Karpas-422 (cell line): ENCODE measurements around the gene ANXA9. TPM values are rescaled to one million over a fixed set of nuclear protein-coding genes. Genes with fewer than 3 reads are reported as not detected.

ENCODE experiments used
- DNase-seq: peaks from one replicate; pipeline ENCODE4 v3.0.0-alpha.2; 2015
- H2AFZ ChIP-seq: fragments of 200-600 bp; sonication (generic); 2 replicates; pipeline ENCODE4 v1.6.1; 2014; ENCODE audit warnings: antibody characterized with exemption, low read length, mixed read lengths
- H3K27ac ChIP-seq: fragments of 200-600 bp; sonication (generic); 2 replicates; pipeline ENCODE4 v1.5.1; 2014; ENCODE audit warnings: mild to moderate bottlenecking, low read length, moderate library complexity
- H3K27me3 ChIP-seq: fragments of 200-600 bp; sonication (generic); 2 replicates; pipeline ENCODE4 v1.6.1; 2014; ENCODE audit warnings: low read length, mixed read lengths
- H3K36me3 ChIP-seq: fragments of 200-600 bp; sonication (generic); 2 replicates; pipeline ENCODE4 v1.6.1; 2014; ENCODE audit warnings: low read length, mixed read lengths; ENCODE audit not compliant: insufficient read depth
- H3K4me1 ChIP-seq: fragments of 200-600 bp; sonication (generic); 2 replicates; pipeline ENCODE4 v1.6.1; 2014; ENCODE audit warnings: mild to moderate bottlenecking, low read length, mixed read lengths
- H3K4me2 ChIP-seq: fragments of 200-600 bp; sonication (generic); 2 replicates; pipeline ENCODE4 v1.6.1; 2014; ENCODE audit warnings: low read length, low read depth, mild to moderate bottlenecking; ENCODE audit not compliant: poor library complexity, severe bottlenecking
- H3K4me3 ChIP-seq: fragments of 200-600 bp; sonication (generic); 2 replicates; pipeline ENCODE4 v1.5.1; 2014; ENCODE audit warnings: mild to moderate bottlenecking, antibody characterized with exemption, low read length, mixed read lengths
- H3K79me2 ChIP-seq: fragments of 200-600 bp; sonication (generic); 2 replicates; pipeline ENCODE4 v1.6.1; 2014; ENCODE audit warnings: mild to moderate bottlenecking, low read length, mixed read lengths
- H3K9ac ChIP-seq: fragments of 200-600 bp; sonication (generic); 2 replicates; pipeline ENCODE4 v1.6.0; 2014; ENCODE audit warnings: low read length
- H3K9me2 ChIP-seq: fragments of 200-600 bp; sonication (generic), shearing (Covaris generic); replicated peaks from 2 replicates; pipeline ENCODE4 v1.6.0; 2014; ENCODE audit warnings: mild to moderate bottlenecking, low read length, moderate library complexity; ENCODE audit not compliant: insufficient read depth
- H3K9me3 ChIP-seq: fragments of 300-700, 200-600 bp; sonication (generic); 2 replicates; pipeline ENCODE4 v1.6.1; 2014; ENCODE audit warnings: low read length, mixed read lengths
- H4K20me1 ChIP-seq: fragments of 200-600 bp; sonication (generic); 2 replicates; pipeline ENCODE4 v1.6.1; 2014; ENCODE audit warnings: mild to moderate bottlenecking, antibody characterized with exemption, low read length, low read depth; ENCODE audit not compliant: insufficient read depth
- total RNA-seq: library from RNA; depleted of rRNA; stranded (reverse); fragments of >200 nt; shearing (Covaris generic); gene quantifications from 2 replicates; pipeline ENCODE4 v1.2.3, GENCODE V29; 2014; ENCODE audit warnings: low replicate concordance; rRNA removed

The ANXA9 gene
- total RNA-seq, result 0.19 and 0.47 TPM in 2 replicates

GRCh38 chr1:150981805-150982712 lies at the start of gene ANXA9:
Gene ANXA9 (plus strand): TSS chr1:150982292. CDS start chr1:150983106, 814 bp downstream.
- H3K9ac ChIP-seq, result no peak within 1 kb of the TSS
- H3K9me2 ChIP-seq, result no peaks in the 10 kb centered on the region
- H3K4me3 ChIP-seq, result no peak within 1 kb of the TSS
- H3K36me3 ChIP-seq, result no peaks in the 10 kb centered on the region
- H3K27me3 ChIP-seq, result no peaks in the 10 kb centered on the region
- peaks cover 22% of the 10 kb centered on the region for H3K4me1 ChIP-seq
- no peak within 1 kb of the TSS for H3K4me2 ChIP-seq
- no peak within 1 kb of the TSS for H3K27ac ChIP-seq
- H3K79me2 ChIP-seq, result no peaks in the 10 kb centered on the region
- H2AFZ ChIP-seq, result no peak within 1 kb of the TSS
- H3K9me3 ChIP-seq, result no peaks in the 10 kb centered on the region
- H4K20me1 ChIP-seq, result no peaks in the 10 kb centered on the region
- no peak for DNase-seq

- Histone ChIP-seq H3K4me2 (no peak overlapping the region), H3K36me3 (peaks cover 48% of the 10 kb centered on the region), H3K9me3 (no peaks in the 10 kb centered on the region), H3K4me3 (no peak overlapping the region), H3K9me2 (no peaks in the 10 kb centered on the region), H2AFZ (no peak overlapping the region), H3K27me3 (no peaks in the 10 kb centered on the region), H3K9ac (no peak overlapping the region), H3K79me2 (no peaks in the 10 kb centered on the region), H4K20me1 (no peaks in the 10 kb centered on the region), H3K27ac (no peak overlapping the region), H3K4me1 (no peaks in the 10 kb centered on the region)
- DNase-seq, result no peak
Measured at GRCh38 chr1:150944856-150945255, 37.2 kb upstream of the ANXA9 start.

GRCh38 chr1:150954708-150955107 lies 27.4 kb upstream of the ANXA9 start:
- Histone ChIP-seq H2AFZ (no peak overlapping the region), H3K9me2 (no peaks in the 10 kb centered on the region), H3K27ac (no peak overlapping the region), H3K9me3 (no peaks in the 10 kb centered on the region), H4K20me1 (no peaks in the 10 kb centered on the region), H3K27me3 (no peaks in the 10 kb centered on the region), H3K9ac (no peak overlapping the region), H3K4me1 (no peaks in the 10 kb centered on the region), H3K4me2 (no peak overlapping the region), H3K79me2 (no peaks in the 10 kb centered on the region), H3K36me3 (peaks cover 48% of the 10 kb centered on the region), H3K4me3 (no peak overlapping the region)
- DNase-seq, result no peak

GRCh38 chr1:150955280-150955679 lies 26.8 kb upstream of the ANXA9 start:
- DNase-seq, result no peak
- Histone ChIP-seq H3K36me3 (peaks cover 47% of the 10 kb centered on the region), H3K4me3 (no peak overlapping the region), H2AFZ (no peak overlapping the region), H3K79me2 (no peaks in the 10 kb centered on the region), H3K9me2 (no peaks in the 10 kb centered on the region), H3K4me2 (no peak overlapping the region), H4K20me1 (no peaks in the 10 kb centered on the region), H3K9me3 (no peaks in the 10 kb centered on the region), H3K4me1 (no peaks in the 10 kb centered on the region), H3K27ac (no peak overlapping the region), H3K9ac (no peak overlapping the region), H3K27me3 (no peaks in the 10 kb centered on the region)

GRCh38 chr1:150957666-150958065 lies 24.4 kb upstream of the ANXA9 start:
- Histone ChIP-seq H3K9me3 (no peaks in the 10 kb centered on the region), H3K27ac (no peak overlapping the region), H2AFZ (no peak overlapping the region), H3K4me1 (no peaks in the 10 kb centered on the region), H3K9ac (no peak overlapping the region), H3K4me2 (no peak overlapping the region), H3K36me3 (peaks cover 47% of the 10 kb centered on the region), H3K9me2 (no peaks in the 10 kb centered on the region), H3K79me2 (no peaks in the 10 kb centered on the region), H4K20me1 (no peaks in the 10 kb centered on the region), H3K27me3 (no peaks in the 10 kb centered on the region), H3K4me3 (no peak overlapping the region)
- DNase-seq, result no peak

- Histone ChIP-seq H4K20me1 (0 out of 2 replicates have a peak, but pooled peaks cover 3% of the 10 kb centered on the region), H3K4me3 (no peak overlapping the region), H3K9me2 (no peaks in the 10 kb centered on the region), H3K27ac (no peak overlapping the region), H3K4me1 (no peaks in the 10 kb centered on the region), H3K4me2 (no peak overlapping the region), H3K79me2 (no peaks in the 10 kb centered on the region), H2AFZ (no peak overlapping the region), H3K36me3 (peaks cover 58% of the 10 kb centered on the region), H3K27me3 (no peaks in the 10 kb centered on the region), H3K9me3 (no peaks in the 10 kb centered on the region), H3K9ac (no peak overlapping the region)
- no peak for DNase-seq
Measured at GRCh38 chr1:150960646-150961045, 21.4 kb upstream of the ANXA9 start.

- H4K20me1 ChIP-seq, result 0 out of 2 replicates have a peak, but pooled peaks cover 8% of the 10 kb centered on the region
- DNase-seq, result no peak
- H3K9me3 ChIP-seq, result no peaks in the 10 kb centered on the region
- H3K4me1 ChIP-seq, result no peaks in the 10 kb centered on the region
- peaks cover 66% of the 10 kb centered on the region for H3K36me3 ChIP-seq
- H2AFZ ChIP-seq, result no peak overlapping the region
- no peaks in the 10 kb centered on the region for H3K79me2 ChIP-seq
- no peaks in the 10 kb centered on the region for H3K9me2 ChIP-seq
- no peak overlapping the region for H3K4me2 ChIP-seq
- H3K4me3 ChIP-seq, result no peak overlapping the region
- H3K27ac ChIP-seq, result no peak overlapping the region
- no peak overlapping the region for H3K9ac ChIP-seq
- no peaks in the 10 kb centered on the region for H3K27me3 ChIP-seq
Measured at GRCh38 chr1:150961756-150962155, 20.3 kb upstream of the ANXA9 start.

GRCh38 chr1:150963321-150964163 lies 18.6 kb upstream of the ANXA9 start:
- 0 out of 2 replicates have a peak, but pooled peaks cover 11% of the 10 kb centered on the region for H4K20me1 ChIP-seq
- H3K9me3 ChIP-seq, result no peaks in the 10 kb centered on the region
- no peak overlapping the region for H3K27ac ChIP-seq
- H3K27me3 ChIP-seq, result no peaks in the 10 kb centered on the region
- DNase-seq, result no peak
- peaks cover 65% of the 10 kb centered on the region for H3K36me3 ChIP-seq
- H3K4me1 ChIP-seq, result no peaks in the 10 kb centered on the region
- H3K9me2 ChIP-seq, result no peaks in the 10 kb centered on the region
- H2AFZ ChIP-seq, result no peak overlapping the region
- H3K79me2 ChIP-seq, result no peaks in the 10 kb centered on the region
- no peak overlapping the region for H3K4me2 ChIP-seq
- no peak overlapping the region for H3K9ac ChIP-seq
- no peak overlapping the region for H3K4me3 ChIP-seq
